Heart left ventricle (tissue), 16 donors: ENCODE results near the gene ACE. TPM values are rescaled to one million over a fixed set of nuclear protein-coding genes. Genes with fewer than 3 reads are reported as not detected.
"Not testable (repeated sequence)": the region's sequence is repeated elsewhere in the genome, so short reads cannot be mapped to it uniquely, and the experiment has no call there.

Experiments used
- ATAC-seq, 4 donors: fragments of 200-7000 bp; cut with Tn5 transposase; one replicate each; pipeline ENCODE4 v1.9.1; 2020 to 2022; ENCODE audit warnings: moderate library complexity in 4 of 4, mild to moderate bottlenecking in 3 of 4, moderate number of reproducible peaks in 1 of 4
- DNase-seq, 5 donors: peaks; one replicate each; pipeline ENCODE4 v3.0.0-alpha.2; 2020
- H3K27ac ChIP-seq, 12 donors: fragments of 200-600 bp; sonication (generic) in 4 of 12; one replicate each; pipeline versions ENCODE4 v1.5.0 to v1.8.0; 2016 to 2022; ENCODE audit warnings: mild to moderate bottlenecking in 2 of 12
- H3K27me3 ChIP-seq, 9 donors: fragments of 200-600 bp; sonication (generic) in 2 of 9; one replicate each; pipeline versions ENCODE4 v1.5.1 to v1.8.0; 2016 to 2022; ENCODE audit warnings: mild to moderate bottlenecking in 3 of 9
- H3K36me3 ChIP-seq, 9 donors: fragments of 200-600 bp; sonication (generic) in 2 of 9; one replicate each; pipeline versions ENCODE4 v1.5.0 to v1.8.0; 2018 to 2022; ENCODE audit warnings: mild to moderate bottlenecking in 2 of 9
- H3K4me1 ChIP-seq, 12 donors: fragments of 200-600 bp; sonication (generic) in 4 of 12; one replicate each; pipeline versions ENCODE4 v1.5.0 to v1.8.0; 2016 to 2022; ENCODE audit warnings: mild to moderate bottlenecking in 3 of 12
- H3K4me3 ChIP-seq, 12 donors: fragments of 200-600 bp; sonication (generic) in 4 of 12; one replicate each; pipeline versions ENCODE4 v1.5.0 to v1.8.0; 2017 to 2022; ENCODE audit warnings: mild to moderate bottlenecking in 9 of 12, moderate library complexity in 4 of 12
- H3K9me3 ChIP-seq, 12 donors: fragments of 200-600 bp; sonication (generic) in 4 of 12; one replicate each; pipeline versions ENCODE4 v1.5.0 to v1.8.0; 2016 to 2022; ENCODE audit warnings: mild to moderate bottlenecking in 1 of 12
- CTCF ChIP-seq, 12 donors: fragments of 200-600 bp; sonication (generic) in 4 of 12; IDR thresholded peaks; one replicate each; pipeline versions ENCODE4 v1.5.0 to v1.8.0; 2018 to 2022; ENCODE audit warnings: antibody characterized with exemption in 12 of 12, mild to moderate bottlenecking in 5 of 12
- POLR2A ChIP-seq, 2 donors: fragments of 450-650 bp; IDR thresholded peaks; one replicate each; pipeline ENCODE4 v1.6.1; 2017; ENCODE audit warnings: antibody characterized with exemption in 2 of 2, mild to moderate bottlenecking in 2 of 2, moderate library complexity in 2 of 2
- WGBS, 4 donors: extraction: QIAGEN DNeasy Blood & Tissue Kit in 2 of 4; methylation state at CpG; one replicate each; pipeline versions ENCODE4 v1.1.5 to v1.1.7; 2013 to 2018; 5-methylcytosine and 5-hydroxymethylcytosine counted together
- intact Hi-C, 10 donors: fragments of 100-400 bp; cut with DNase I; formaldehyde crosslinking; loops; one replicate each; pipeline versions ENCODE4 v1.11.1 to v1.14.2; 2022
- polyA plus RNA-seq, 2 donors: library from polyadenylated mRNA; stranded (reverse); fragments of 200-250 nt; gene quantifications; one replicate each; pipeline ENCODE4 v1.2.3, GENCODE V29; 2013
- total RNA-seq, 9 donors: library from RNA; depleted of rRNA in 2 of 9; stranded (reverse); fragments of >200 nt in 2 of 9; fragmentation: NEBNext Ultra II Directional in 3 of 9; extraction: Animal tissue kit (Norgen Biotek cat#: 25700) in 3 of 9; gene quantifications; one replicate each; pipeline versions ENCODE4 v1.1.0 to v1.2.4, GENCODE V29; 2016 to 2023
- donor health status: ischemic (EF 13 %, LVEDD 7.1; RV severe dilation, severe dysfunction).
- donor health status: healthy with polysubstance abuse.
- donor health status: DM: no; HTN: yes; CAD: no.
- donor health status: DM: no; HTN: no; CAD: no.
- donor health status: ischemic (EF 25% LVEDD 6.9; RV normal size, moderate dysfunction).
- donor health status: ischemic (EF 25% LVEDD 5.7; RV mildly dilated, moderate dysfunction).
- donor health status: healthy.
- donor health status: DM: yes; HTN: yes; CAD: no.
- donor health status: ischemic (EF 35%, LVEDD 5.7; RV mildly dilated, moderate dysfunction).
- donor health status: nonischemic (EF 11% LVEDD 7.7; RV severe dilation, severe dysfunction).
- donor health status: DM: yes; HTN: yes; CAD: no.
- donor health status: PGD.
- donor health status: ischemic (EF 29% LVEDD 5.4; RV normal size, mild dysfunction).
- donor health status: nonischemic (EF 23%, LVEDD 6.1; RV moderate dilation, normal function).

Gene ACE
- total and polyA plus RNA-seq, 11 donors = 1.6 to 42.3 (median 7.6) TPM

- Histone ChIP-seq H3K27me3 (no peaks in the 10 kb centered on the region), H3K4me1 (peaks cover 0 to 46% (median 19%) of the 10 kb centered on the region in 12 donors), H3K27ac (no peak overlapping the region), H3K36me3 (no peaks in the 10 kb centered on the region), H3K4me3 (no peak overlapping the region), H3K9me3 (no peaks in the 10 kb centered on the region)
- ATAC-seq (no peak), DNase-seq (no peak)
- WGBS, 4 donors = 27 to 51% (median 37%) methylated on average over 6 to 7 of the region's 7 CpGs
- no peak for TF ChIP-seq POLR2A (IDR thresholded peaks at IDR 0.05)
- TF ChIP-seq CTCF (IDR thresholded peaks at IDR 0.05) = no peak
- intact Hi-C loops = no loop called here
Observed at GRCh38 chr17:63452962-63453551, 23.8 kb upstream of the ACE start.

- DNase-seq, H3K4me3 ChIP-seq, ATAC-seq, H3K9me3 ChIP-seq, H3K27ac ChIP-seq, H3K27me3 ChIP-seq, intact Hi-C loops, H3K36me3 ChIP-seq: not testable (repeated sequence)
- H3K4me1 ChIP-seq = peaks cover 0 to 33% (median 12%) of the 10 kb centered on the region in 12 donors
- WGBS, 4 donors = 76 to 94% (median 87%) methylated on average over 6 of the region's 6 CpGs
Observed at GRCh38 chr17:63454357-63454756, 22.5 kb upstream of the ACE start.

GRCh38 chr17:63454915-63455314 is 21.9 kb upstream of the ACE start:
- Histone ChIP-seq H3K27me3 (no peaks in the 10 kb centered on the region), H3K36me3 (no peaks in the 10 kb centered on the region), H3K4me3 (no peak overlapping the region), H3K9me3 (no peaks in the 10 kb centered on the region), H3K4me1 (peaks cover 0 to 28% (median 10%) of the 10 kb centered on the region in 12 donors), H3K27ac (no peak overlapping the region)
- DNase-seq (no peak), ATAC-seq (no peak)
- intact Hi-C loops = no loop called here
- TF ChIP-seq CTCF (IDR thresholded peaks at IDR 0.05) (no peak), POLR2A (IDR thresholded peaks at IDR 0.05) (no peak)
- 47 to 62% (median 52%) methylated on average over 5 of the region's 5 CpGs for WGBS, 4 donors

- no peak for TF ChIP-seq CTCF (IDR thresholded peaks at IDR 0.05)
- ATAC-seq (no peak), DNase-seq (no peak)
- Histone ChIP-seq H3K4me1 (peaks cover 0 to 23% (median 9%) of the 10 kb centered on the region in 12 donors), H3K36me3 (no peaks in the 10 kb centered on the region), H3K9me3 (no peaks in the 10 kb centered on the region), H3K27ac (no peak overlapping the region), H3K4me3 (no peak overlapping the region), H3K27me3 (no peaks in the 10 kb centered on the region)
- intact Hi-C loops = no loop called here
- 65 to 80% (median 73%) methylated on average over 4 of the region's 4 CpGs for WGBS, 4 donors
Observed at GRCh38 chr17:63455417-63455816, 21.4 kb upstream of the ACE start.

GRCh38 chr17:63458478-63458877 is 18.4 kb upstream of the ACE start:
- Histone ChIP-seq H3K9me3 (no peaks in the 10 kb centered on the region), H3K36me3 (no peaks in the 10 kb centered on the region), H3K27me3 (no peaks in the 10 kb centered on the region), H3K4me3 (no peak overlapping the region), H3K4me1 (peaks cover 0 to 23% (median 3%) of the 10 kb centered on the region in 12 donors), H3K27ac (no peak overlapping the region)
- WGBS, 4 donors = 81 to 91% (median 90%) methylated on average over 4 of the region's 4 CpGs
- ATAC-seq = no peak
- TF ChIP-seq CTCF (IDR thresholded peaks at IDR 0.05) (no peak), POLR2A (IDR thresholded peaks at IDR 0.05) (no peak)
- intact Hi-C loops = no loop called here
- DNase-seq = no peak
